GM12864 (cell line): ENCODE data around the gene PMEPA1.

Experiments used
- DNase-seq: peaks from one replicate; pipeline ENCODE4 v3.0.0-alpha.2; 2011; ENCODE audit warnings: low read depth
- H3K4me3 ChIP-seq: 2 replicates; pipeline ENCODE4 v1.5.1; 2011; ENCODE audit warnings: mild to moderate bottlenecking, low read depth, low read length, control low read depth
- CTCF ChIP-seq: IDR thresholded peaks from 2 replicates; pipeline ENCODE4 v1.5.1; 2011; ENCODE audit warnings: low read depth, mild to moderate bottlenecking, moderate library complexity, low read length, control low read depth, inconsistent platforms; ENCODE audit errors: missing control alignments

PMEPA1 gene

DNA sequence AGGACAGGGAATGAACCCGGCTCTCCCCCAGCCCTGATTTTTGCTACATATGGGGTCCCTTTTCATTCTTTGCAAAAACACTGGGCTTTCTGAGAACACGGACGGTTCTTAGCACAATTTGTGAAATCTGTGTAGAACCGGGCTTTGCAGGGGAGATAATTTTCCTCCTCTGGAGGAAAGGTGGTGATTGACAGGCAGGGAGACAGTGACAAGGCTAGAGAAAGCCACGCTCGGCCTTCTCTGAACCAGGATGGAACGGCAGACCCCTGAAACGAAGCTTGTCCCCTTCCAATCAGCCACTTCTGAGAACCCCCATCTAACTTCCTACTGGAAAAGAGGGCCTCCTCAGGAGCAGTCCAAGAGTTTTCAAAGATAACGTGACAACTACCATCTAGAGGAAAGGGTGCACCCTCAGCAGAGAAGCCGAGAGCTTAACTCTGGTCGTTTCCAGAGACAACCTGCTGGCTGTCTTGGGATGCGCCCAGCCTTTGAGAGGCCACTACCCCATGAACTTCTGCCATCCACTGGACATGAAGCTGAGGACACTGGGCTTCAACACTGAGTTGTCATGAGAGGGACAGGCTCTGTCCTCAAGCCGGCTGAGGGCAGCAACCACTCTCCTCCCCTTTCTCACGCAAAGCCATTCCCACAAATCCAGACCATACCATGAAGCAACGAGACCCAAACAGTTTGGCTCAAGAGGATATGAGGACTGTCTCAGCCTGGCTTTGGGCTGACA, 60.8 kb downstream of the PMEPA1 start:
- no peak overlapping the region for H3K4me3 ChIP-seq
- DNase-seq, result no peak
- TF ChIP-seq CTCF, result no peak

- H3K4me3 ChIP-seq, result no peak overlapping the region
- TF ChIP-seq CTCF, result no peak
- DNase-seq, result no peak
Observed at GRCh38 chr20:57647933-57648785, 61.7 kb downstream of the PMEPA1 start.

- DNase-seq, result no peak
- H3K4me3 ChIP-seq, result no peak overlapping the region
- TF ChIP-seq CTCF, result no peak
Observed at GRCh38 chr20:57647006-57647932, 62.5 kb downstream of the PMEPA1 start.

DNA sequence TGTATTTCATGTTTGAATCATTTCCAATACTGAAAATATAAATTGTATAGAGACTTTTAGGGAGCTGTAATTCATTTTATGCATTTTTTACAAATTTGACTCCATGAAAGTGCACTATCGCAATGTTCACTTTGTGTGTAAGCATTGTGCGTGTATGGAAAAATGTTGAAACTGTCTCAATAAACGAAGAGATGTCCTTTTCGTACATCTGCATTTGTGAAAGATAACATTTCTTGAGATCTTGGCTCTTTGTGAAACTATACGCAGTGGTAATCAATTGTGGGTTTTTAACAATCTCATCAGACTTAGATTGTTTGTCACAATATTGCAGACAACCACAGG, 70.9 kb downstream of the PMEPA1 start:
- DNase-seq, result no peak
- H3K4me3 ChIP-seq, result no peak overlapping the region
- TF ChIP-seq CTCF, result no peak

DNA sequence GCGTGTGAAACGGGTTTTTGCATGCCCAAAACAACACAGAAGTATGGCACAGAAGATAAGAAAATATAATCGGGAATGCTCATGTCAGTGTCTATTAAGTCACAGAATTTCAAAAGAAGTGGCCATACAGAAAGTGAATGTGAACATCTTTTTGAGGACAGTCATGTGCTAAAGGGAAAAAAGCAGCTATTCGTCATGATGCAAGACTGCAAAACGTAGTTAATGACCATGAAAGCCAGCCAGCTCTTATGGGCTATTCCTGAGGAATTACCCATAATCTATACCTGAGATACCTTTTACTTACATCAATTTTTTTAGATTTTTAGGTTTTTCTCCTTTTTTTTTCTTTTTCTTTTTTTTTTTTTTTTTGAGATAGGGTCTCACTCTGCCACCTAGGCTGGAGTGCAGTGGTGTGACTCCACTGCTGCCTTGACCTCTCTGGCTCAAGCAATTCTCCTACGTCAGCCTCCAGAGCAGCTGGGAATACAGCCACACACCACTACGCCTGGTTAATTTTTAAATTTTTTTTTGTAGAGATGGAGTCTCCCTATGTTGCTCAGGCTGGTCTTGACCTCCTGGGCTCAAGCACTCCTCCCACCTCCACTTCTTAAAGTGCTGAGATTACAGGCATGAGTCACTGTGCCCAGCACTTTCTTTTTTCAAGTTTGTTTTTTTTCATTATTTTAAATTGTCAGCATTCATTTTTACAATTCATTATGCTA, 71.5 kb downstream of the PMEPA1 start:
- no peak for DNase-seq
- no peak overlapping the region for H3K4me3 ChIP-seq
- no peak for TF ChIP-seq CTCF

- TF ChIP-seq CTCF, result no peak
- no peak for DNase-seq
- H3K4me3 ChIP-seq, result no peak overlapping the region
Observed at GRCh38 chr20:57633945-57634491, 75.8 kb downstream of the PMEPA1 start.
